GM18505 (cell line): ENCODE measurements around the gene DENND5B.
"Not testable (repeated sequence)": the region's sequence is repeated elsewhere in the genome, so short reads cannot be mapped to it uniquely, and the experiment has no call there.

ENCODE experiments used
- ATAC-seq: cut with Tn5 transposase; IDR thresholded peaks from one replicate; pipeline ENCODE4 v1.9.1; 2021; ENCODE audit not compliant: unreplicated experiment
- POLR2A ChIP-seq: IDR thresholded peaks from 4 replicates; pipeline ENCODE4 v1.6.1; 2011; ENCODE audit warnings: borderline replicate concordance; ENCODE audit not compliant: insufficient read depth, insufficient read length; ENCODE audit errors: extremely low read depth

Gene DENND5B

DNA sequence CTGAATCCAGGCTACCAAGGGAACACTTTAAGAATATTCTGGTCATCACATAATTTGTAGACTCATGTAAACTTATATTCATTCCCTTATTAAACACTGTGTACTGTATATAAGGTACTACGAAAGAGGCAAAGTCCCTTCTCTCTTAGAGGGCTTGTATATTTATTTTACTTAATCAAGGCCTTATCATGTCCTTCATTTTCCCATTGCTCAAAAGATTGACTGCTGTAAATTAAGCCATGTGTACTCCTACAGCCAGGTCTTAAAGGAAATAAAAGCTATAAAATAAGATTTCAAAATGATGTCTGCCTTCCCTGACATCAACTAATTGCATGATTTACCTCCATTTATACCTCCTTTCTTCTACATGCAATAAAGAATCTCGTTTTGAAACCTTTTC is 5.0 kb downstream of the DENND5B start:
- ATAC-seq, result no peak
- TF ChIP-seq POLR2A, result no peak

GRCh38 chr12:31585271-31585670 is 5.7 kb downstream of the DENND5B start:
- ATAC-seq, result no peak
- TF ChIP-seq POLR2A, result no peak

DNA sequence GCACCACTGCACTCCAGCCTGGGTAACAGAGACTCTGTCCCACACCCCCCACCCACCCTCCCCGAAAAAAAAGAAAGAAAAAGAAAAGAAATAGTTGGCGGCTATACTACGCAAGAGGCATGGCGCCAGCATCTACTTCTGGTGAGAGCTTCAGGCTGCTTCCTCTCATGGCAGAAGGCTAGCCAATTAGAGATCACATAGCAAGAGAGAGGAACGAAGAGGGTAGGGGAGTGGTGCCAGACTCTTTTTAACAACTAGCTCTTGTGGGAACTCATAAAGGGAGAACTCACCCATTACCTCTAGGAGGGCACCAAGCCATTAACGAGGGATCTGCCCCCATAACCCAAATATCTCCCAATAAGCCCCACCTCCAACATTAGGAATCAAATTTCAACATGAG is 6.2 kb downstream of the DENND5B start:
- TF ChIP-seq POLR2A, result no peak
- ATAC-seq, result no peak

DNA sequence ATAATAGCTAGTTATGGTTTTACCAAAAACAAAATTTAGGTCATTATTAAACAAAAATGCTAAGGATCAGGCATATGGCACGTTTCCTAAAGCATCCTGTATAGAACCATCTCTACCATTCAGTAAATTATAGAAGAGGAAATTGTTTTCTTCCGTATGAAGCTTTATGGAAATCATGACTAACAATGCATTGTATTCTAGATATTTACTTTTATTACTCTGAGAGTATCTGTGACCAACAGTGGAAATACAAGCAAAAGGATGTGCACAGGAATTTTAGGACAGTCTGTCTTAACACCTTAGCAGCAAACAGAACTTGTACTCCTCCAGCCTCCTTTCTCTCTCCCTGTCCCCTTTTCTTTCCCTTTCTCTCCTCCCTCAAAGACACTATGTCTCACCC is 7.1 kb downstream of the DENND5B start:
- ATAC-seq, result no peak
- TF ChIP-seq POLR2A, result no peak

GRCh38 chr12:31582155-31582554 is 8.8 kb downstream of the DENND5B start:
- TF ChIP-seq POLR2A, result no peak

GRCh38 chr12:31578632-31579031 is 12.3 kb downstream of the DENND5B start:
- no peak for TF ChIP-seq POLR2A
- no peak for ATAC-seq

More at GRCh38 chr12:31582155-31582554, 8.8 kb downstream of the DENND5B start:
- ATAC-seq, result no peak

- no peak for TF ChIP-seq POLR2A
- no peak for ATAC-seq
Observed at GRCh38 chr12:31574803-31575575, 15.9 kb downstream of the DENND5B start.

DNA sequence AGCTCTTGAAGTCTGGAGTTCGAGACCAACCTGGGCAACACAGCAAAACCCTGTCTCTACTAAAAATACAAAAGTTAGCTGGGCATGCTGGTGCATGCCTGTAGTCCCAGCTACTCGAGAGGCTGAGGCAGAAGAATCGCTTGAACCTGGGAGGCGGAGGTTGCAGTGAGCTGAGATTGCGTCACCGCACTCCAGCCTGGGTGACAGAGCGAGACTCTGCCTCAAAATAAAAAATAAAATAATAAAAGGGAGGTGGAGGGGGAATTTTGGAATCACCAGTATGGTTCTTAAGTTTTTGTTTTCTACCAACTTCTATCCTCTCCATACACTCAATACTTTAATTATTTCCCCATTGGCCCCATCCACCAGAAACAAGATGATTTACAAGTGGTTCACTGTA is 16.6 kb downstream of the DENND5B start:
- not testable (repeated sequence) for ATAC-seq

DNA sequence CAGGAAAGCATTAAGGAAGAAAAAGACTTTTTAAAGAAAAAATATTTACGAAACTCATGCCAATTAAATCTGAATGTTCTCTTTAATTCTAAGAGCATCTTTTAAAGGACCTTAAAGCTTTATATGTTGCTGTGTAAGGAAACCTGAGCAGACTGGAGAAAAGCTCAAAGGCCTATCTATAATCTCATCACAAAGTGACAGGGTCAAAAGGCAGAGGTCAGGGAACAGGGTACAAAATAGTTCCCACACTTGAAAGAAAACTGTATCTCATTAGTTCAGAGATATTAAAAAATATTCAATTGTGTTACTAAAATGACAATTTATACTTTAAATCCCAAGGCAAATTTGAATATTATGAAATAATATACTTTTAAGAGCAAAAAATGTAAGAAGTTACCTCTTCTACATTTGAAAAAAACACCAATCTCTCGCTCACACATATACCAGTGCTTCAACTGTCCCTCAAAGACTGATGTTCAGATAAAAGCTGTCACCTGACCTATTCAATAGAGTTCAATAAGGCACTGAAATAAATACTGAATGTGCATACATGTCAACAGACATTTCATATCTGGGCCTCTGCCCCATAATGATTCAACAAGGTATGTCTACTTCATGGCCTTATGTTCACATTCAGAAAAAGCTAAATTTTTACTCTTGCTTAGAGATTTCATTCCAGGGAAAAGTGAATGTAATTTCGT is 17.9 kb downstream of the DENND5B start:
- ATAC-seq, result no peak

GRCh38 chr12:31570880-31571279 is 20.1 kb downstream of the DENND5B start:
- ATAC-seq, result no peak
- TF ChIP-seq POLR2A, result no peak

More for the DNA sequence above, 17.9 kb downstream of the DENND5B start:
- no peak for TF ChIP-seq POLR2A

GRCh38 chr12:31569517-31569916 is 21.4 kb downstream of the DENND5B start:
- not testable (repeated sequence) for ATAC-seq

DNA sequence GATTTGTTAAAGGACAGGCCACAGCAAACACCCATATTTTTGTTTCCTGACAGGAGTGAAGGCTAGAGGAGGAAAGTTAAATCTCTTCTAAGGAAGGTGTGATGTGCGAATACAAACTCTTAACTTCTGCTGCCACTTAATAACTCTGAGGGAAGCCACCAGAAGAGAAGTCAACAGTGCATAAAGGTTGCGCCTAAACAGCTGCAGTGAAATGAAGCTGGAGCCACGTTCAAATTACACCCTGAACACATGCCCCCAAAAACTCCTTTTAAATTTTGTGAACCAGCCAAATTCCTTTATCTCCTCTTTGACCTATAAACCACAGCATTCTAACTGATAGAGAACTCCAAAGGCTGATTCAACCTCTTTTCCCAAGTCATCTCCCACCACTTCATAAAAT is 22.4 kb downstream of the DENND5B start:
- no peak for ATAC-seq
- no peak for TF ChIP-seq POLR2A

DNA sequence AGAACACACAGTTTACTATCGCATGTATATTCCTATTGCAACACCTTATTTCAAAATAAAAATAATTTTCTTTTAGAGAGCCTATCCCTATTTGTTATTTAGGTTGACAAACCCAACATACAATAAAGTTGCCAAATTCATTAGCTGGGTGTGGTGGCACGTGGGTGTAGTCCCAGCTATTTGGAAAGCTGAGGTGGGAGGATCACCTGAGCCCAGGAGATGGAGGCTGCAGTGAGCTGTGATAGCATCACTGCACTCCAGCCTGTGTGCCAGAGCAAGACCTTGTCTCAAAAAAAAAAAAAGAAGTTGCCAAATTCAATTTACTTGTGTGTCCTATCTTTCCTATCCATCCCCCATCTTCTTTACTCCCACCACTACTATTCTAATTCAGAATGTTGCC is 23.9 kb downstream of the DENND5B start:
- no peak for ATAC-seq
- TF ChIP-seq POLR2A, result no peak

DNA sequence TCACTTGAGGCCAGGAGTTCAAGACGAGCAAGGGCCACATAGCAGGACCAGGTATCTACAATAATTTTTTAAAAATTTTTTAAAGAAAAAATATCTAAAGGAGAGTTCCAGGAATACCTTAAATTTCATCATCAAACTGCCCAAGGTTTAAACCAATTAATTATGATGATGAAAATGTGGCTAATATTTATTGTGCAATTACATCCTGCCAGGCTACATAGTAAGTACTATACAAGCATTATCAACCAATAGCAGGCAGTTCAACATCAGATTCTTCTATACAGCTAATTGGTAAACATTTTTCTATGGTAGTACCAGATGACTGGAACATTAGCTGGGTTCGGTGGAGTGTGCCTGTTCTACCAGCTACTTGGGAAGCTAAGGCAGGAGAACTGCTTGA is 24.4 kb downstream of the DENND5B start:
- no peak for ATAC-seq
- no peak for TF ChIP-seq POLR2A
